Natural killer cell (primary cell): ENCODE results near the gene MYOF. TPM values are rescaled to one million over a fixed set of nuclear protein-coding genes. Genes with fewer than 3 reads are reported as not detected.
"Not testable (repeated sequence)": the region's sequence is repeated elsewhere in the genome, so short reads cannot be mapped to it uniquely, and the experiment has no call there.

Experiments used
- ATAC-seq, 3 donors: fragments of 150-1000 bp in 2 of 3; fragments of 200-7000 bp in 1 of 3; cut with Tn5 transposase; 1 replicate in 1 of 3; 2 replicates in 2 of 3; pipeline ENCODE4 v1.10.0; 2021; ENCODE audit warnings: mild to moderate bottlenecking in 2 of 3, moderate library complexity in 2 of 3
- DNase-seq, 2 donors: peaks; one replicate each; pipeline versions ENCODE4 v3.0.0 to v3.0.0-alpha.2; 2013 to 2021; ENCODE audit warnings: mixed read lengths in 1 of 2
- H3K27ac ChIP-seq: one replicate; pipeline ENCODE4 v1.5.1; 2013; ENCODE audit warnings: mild to moderate bottlenecking, low read length
- H3K27me3 ChIP-seq: one replicate; pipeline ENCODE4 v1.6.1; 2013; ENCODE audit warnings: low read length; ENCODE audit not compliant: control insufficient read depth, insufficient read depth
- H3K36me3 ChIP-seq: one replicate; pipeline ENCODE4 v1.6.1; 2013; ENCODE audit warnings: low read length; ENCODE audit not compliant: control insufficient read depth, insufficient read depth
- H3K4me1 ChIP-seq: one replicate; pipeline ENCODE4 v1.6.1; 2013; ENCODE audit warnings: low read length; ENCODE audit not compliant: control insufficient read depth, insufficient read depth
- H3K4me3 ChIP-seq: one replicate; pipeline ENCODE4 v1.5.1; 2013; ENCODE audit warnings: low read length
- H3K9me3 ChIP-seq: one replicate; pipeline ENCODE4 v1.6.1; 2013; ENCODE audit warnings: low read length; ENCODE audit not compliant: control insufficient read depth, insufficient read depth
- H3K27ac Mint-ChIP-seq, 2 donors: one replicate each; pipeline ENCODE4 v1.8.0; 2022; ENCODE audit warnings: mild to moderate bottlenecking in 2 of 2, mixed read lengths in 2 of 2, moderate library complexity in 1 of 2
- H3K27me3 Mint-ChIP-seq, 2 donors: one replicate each; pipeline ENCODE4 v1.8.0; 2022; ENCODE audit warnings: low read depth in 2 of 2, mixed read lengths in 2 of 2
- H3K36me3 Mint-ChIP-seq: one replicate; pipeline ENCODE4 v1.8.0; 2022; ENCODE audit warnings: mixed read lengths
- H3K4me1 Mint-ChIP-seq, 2 donors: one replicate each; pipeline ENCODE4 v1.8.0; 2022; ENCODE audit warnings: mixed read lengths in 2 of 2
- H3K4me3 Mint-ChIP-seq: one replicate; pipeline ENCODE4 v1.8.0; 2022; ENCODE audit warnings: mild to moderate bottlenecking, moderate library complexity, mixed read lengths
- H3K9me3 Mint-ChIP-seq, 2 donors: one replicate each; pipeline ENCODE4 v1.8.0; 2022; ENCODE audit warnings: mixed read lengths in 2 of 2
- WGBS: methylation state at CpG from one replicate; pipeline ENCODE4 v1.1.7; 2013; ENCODE audit warnings: missing lambda C conversion rate; ENCODE audit not compliant: insufficient coverage; 5-methylcytosine and 5-hydroxymethylcytosine counted together
- intact Hi-C: fragments of 100-400 bp; cut with micrococcal nuclease; formaldehyde crosslinking; loops from one replicate; pipeline ENCODE4 v1.14.2; 2022
- total RNA-seq, 4 donors: library from RNA; stranded (reverse); fragments of 120-200 nt in 1 of 4; gene quantifications; one replicate each; pipeline versions ENCODE4 v1.2.3 to v1.2.4, GENCODE V29; 2013 to 2022
- TF ChIP-seq, protein P1 (sequence below): fragments of 200-600 bp; IDR thresholded peaks from one replicate; pipeline ENCODE4 v1.8.0; 2022; ENCODE audit warnings: antibody characterized with exemption

MYOF gene
- total RNA-seq, 3 donors from 2014 or later (not counting 1 experiment from before 2014, with no cell fraction given): 2.0 to 9.7 (median 2.9) TPM

DNA sequence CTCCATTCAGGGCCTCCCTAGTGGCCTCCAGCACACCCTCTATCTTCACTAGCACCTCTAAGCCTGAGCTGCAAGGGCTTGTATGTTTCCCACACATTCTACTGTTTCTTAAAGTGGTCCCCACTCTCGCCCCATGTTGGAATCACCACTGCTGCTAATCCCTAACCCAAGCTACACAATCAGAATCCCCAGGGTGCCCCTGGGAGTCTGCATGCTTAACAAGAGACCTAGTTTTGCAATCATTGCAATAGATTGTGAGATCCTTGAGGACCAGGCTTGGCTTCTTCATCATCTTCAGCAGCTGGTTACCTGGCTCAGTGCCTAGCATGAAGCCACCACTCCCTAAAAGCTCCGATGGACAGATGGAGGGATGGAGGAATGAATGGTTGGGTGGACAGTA is 113.9 kb downstream of the MYOF start:
- Histone ChIP-seq H3K27ac (no peak overlapping the region), H3K36me3 (no peaks in the 10 kb centered on the region), H3K9me3 (no peaks in the 10 kb centered on the region), H3K27me3 (no peaks in the 10 kb centered on the region), H3K4me1 (no peaks in the 10 kb centered on the region), H3K4me3 (no peak overlapping the region)
- ATAC-seq (no peak), DNase-seq (no peak)
- Mint-ChIP-seq H3K27ac (no peak overlapping the region), H3K4me3 (no peak overlapping the region), H3K27me3 (peaks cover 9 to 47% of the 10 kb centered on the region in 2 donors), H3K4me1 (no peaks in the 10 kb centered on the region), H3K36me3 (no peaks in the 10 kb centered on the region), H3K9me3 (no peaks in the 10 kb centered on the region)
- TF ChIP-seq, protein P1, sequence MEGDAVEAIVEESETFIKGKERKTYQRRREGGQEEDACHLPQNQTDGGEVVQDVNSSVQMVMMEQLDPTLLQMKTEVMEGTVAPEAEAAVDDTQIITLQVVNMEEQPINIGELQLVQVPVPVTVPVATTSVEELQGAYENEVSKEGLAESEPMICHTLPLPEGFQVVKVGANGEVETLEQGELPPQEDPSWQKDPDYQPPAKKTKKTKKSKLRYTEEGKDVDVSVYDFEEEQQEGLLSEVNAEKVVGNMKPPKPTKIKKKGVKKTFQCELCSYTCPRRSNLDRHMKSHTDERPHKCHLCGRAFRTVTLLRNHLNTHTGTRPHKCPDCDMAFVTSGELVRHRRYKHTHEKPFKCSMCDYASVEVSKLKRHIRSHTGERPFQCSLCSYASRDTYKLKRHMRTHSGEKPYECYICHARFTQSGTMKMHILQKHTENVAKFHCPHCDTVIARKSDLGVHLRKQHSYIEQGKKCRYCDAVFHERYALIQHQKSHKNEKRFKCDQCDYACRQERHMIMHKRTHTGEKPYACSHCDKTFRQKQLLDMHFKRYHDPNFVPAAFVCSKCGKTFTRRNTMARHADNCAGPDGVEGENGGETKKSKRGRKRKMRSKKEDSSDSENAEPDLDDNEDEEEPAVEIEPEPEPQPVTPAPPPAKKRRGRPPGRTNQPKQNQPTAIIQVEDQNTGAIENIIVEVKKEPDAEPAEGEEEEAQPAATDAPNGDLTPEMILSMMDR: no peak
- WGBS: 97% methylated on average over 1 of the region's 2 CpGs
- intact Hi-C loops: no loop called here

DNA sequence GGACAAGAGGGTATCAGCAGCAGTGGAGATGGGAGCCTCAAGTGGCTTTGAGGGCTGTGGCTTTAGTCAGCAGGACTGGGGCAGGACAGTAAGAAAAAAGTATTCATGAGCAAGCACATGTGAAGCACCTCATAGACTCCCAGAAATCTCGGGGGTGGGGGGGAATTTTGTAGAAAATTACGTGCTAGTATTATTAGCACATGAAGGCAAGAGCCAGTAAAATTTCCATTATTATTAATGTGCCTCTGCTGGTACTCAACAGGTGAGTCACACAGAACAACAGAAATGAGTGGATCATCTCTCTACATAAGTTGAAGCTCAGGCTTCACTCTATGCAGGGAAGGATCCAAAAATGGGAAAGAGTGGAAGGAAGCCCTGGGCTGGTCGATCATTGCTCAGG is 114.5 kb downstream of the MYOF start:
- H3K27ac Mint-ChIP-seq: no peak overlapping the region
- WGBS: 77% methylated on average over 3 of the region's 3 CpGs

DNA sequence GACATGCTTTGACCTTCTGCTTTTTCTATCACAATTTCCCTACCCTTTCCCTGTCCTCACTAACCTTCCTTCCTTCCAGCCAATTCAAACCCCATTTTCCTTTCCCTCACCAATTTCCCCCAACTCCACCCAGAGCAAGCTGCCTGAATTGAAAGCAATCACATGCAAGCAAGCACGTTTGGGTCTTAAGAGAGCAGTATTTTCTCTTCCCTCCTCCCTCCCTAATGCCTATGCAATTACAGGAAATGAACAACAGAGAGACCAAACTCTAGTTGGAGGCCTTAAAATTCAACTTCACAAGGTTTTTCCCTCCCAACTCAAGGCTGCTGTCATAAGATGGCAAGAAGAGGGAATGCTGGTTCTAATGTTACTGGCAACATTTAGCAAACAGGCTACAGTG is 117.2 kb downstream of the MYOF start:
- H3K36me3 ChIP-seq: no peaks in the 10 kb centered on the region
- no peaks in the 10 kb centered on the region for H3K27me3 ChIP-seq
- no peaks in the 10 kb centered on the region for H3K9me3 ChIP-seq
- WGBS: 19% methylated on average over 1 of the region's 1 CpG
- no peaks in the 10 kb centered on the region for H3K4me1 ChIP-seq
- H3K36me3 Mint-ChIP-seq: no peaks in the 10 kb centered on the region
- H3K4me3 Mint-ChIP-seq: no peak overlapping the region
- TF ChIP-seq, protein P1: no peak
- H3K4me3 ChIP-seq: no peak overlapping the region
- ATAC-seq: no peak
- H3K9me3 Mint-ChIP-seq: no peaks in the 10 kb centered on the region
- H3K27ac ChIP-seq: no peak overlapping the region
- no peak for DNase-seq
- intact Hi-C loops: no loop called here
- peaks cover 8 to 40% of the 10 kb centered on the region in 2 donors for H3K27me3 Mint-ChIP-seq
- H3K4me1 Mint-ChIP-seq: no peaks in the 10 kb centered on the region
- no peak overlapping the region for H3K27ac Mint-ChIP-seq

More for the DNA sequence above, 114.5 kb downstream of the MYOF start:
- H3K36me3 ChIP-seq: no peaks in the 10 kb centered on the region
- Mint-ChIP-seq H3K4me3 (no peak overlapping the region), H3K4me1 (no peaks in the 10 kb centered on the region), H3K36me3 (no peaks in the 10 kb centered on the region), H3K9me3 (no peaks in the 10 kb centered on the region), H3K27me3 (peaks cover 8 to 47% of the 10 kb centered on the region in 2 donors)
- no peak for ATAC-seq
- TF ChIP-seq, protein P1: no peak
- intact Hi-C loops: no loop called here
- DNase-seq: no peak
- no peak overlapping the region for H3K4me3 ChIP-seq
- no peak overlapping the region for H3K27ac ChIP-seq
- H3K9me3 ChIP-seq: no peaks in the 10 kb centered on the region
- H3K27me3 ChIP-seq: no peaks in the 10 kb centered on the region
- H3K4me1 ChIP-seq: no peaks in the 10 kb centered on the region

DNA sequence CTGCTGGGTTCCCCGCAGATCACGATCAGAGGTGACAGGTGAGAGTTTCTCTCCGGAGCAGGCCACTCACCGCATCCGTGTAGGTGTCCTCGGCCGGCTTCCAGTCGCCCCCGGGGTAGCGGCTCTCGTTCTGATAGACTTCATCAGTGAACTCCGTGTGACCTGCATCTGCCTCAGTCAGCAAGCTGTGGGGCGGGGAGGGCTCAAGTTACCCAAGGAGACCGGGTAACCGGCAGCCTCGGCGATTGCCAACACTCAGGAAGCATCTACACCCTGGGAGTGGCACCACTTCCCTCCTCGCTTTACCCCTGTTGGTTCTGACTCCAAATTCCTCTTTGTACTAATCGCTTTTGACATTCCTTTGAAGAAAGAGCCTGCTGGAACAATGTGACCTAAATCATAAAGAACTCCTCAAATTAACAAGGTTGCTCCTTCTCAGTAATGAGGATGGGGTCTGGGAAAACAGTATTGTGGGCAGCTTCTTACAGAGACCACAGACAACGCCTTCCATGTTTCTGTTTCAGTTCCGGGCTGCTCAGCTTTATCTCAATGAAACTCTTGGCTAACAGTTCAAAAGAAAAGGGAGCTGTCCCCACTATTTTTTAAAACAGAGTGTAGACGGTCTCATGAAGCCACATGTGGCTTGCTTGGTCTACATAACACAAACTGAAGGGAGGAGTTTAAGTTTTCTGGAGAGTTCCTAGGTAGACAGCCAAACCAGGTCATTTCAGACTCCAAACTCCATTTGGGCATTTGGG is 118.1 kb downstream of the MYOF start:
- Histone ChIP-seq H3K9me3 (no peaks in the 10 kb centered on the region), H3K36me3 (no peaks in the 10 kb centered on the region), H3K4me1 (no peaks in the 10 kb centered on the region), H3K27ac (no peak overlapping the region), H3K27me3 (no peaks in the 10 kb centered on the region), H3K4me3 (no peak overlapping the region)
- DNase-seq (no peak), ATAC-seq (no peak)
- Mint-ChIP-seq H3K4me1 (no peaks in the 10 kb centered on the region), H3K9me3 (no peaks in the 10 kb centered on the region), H3K27ac (no peak overlapping the region), H3K27me3 (peaks cover 11 to 32% of the 10 kb centered on the region in 2 donors), H3K36me3 (no peaks in the 10 kb centered on the region), H3K4me3 (no peak overlapping the region)
- TF ChIP-seq, protein P1: no peak
- intact Hi-C loops: no loop called here
- 75% methylated on average over 22 of the region's 22 CpGs for WGBS

DNA sequence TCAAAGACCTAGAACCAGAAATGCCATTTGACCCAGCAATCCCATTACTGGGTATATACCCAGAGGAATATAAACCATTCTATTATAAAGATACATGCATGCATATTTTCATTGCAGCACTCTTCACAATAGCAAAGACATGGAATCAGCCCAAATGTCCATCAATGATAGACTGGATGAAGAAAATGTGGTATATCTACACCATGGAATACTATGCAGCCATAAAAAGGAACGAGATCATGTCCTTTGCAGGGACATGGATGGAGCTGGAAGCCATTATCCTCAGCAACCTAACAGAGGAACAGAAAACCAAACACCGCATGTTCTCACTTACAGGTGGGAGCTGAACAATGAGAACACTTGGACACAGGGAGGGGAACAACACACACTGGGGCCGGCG is 123.7 kb downstream of the MYOF start:
- H3K4me3 ChIP-seq, H3K4me1 ChIP-seq, H3K27ac Mint-ChIP-seq, H3K9me3 ChIP-seq, DNase-seq, H3K27ac ChIP-seq, H3K36me3 ChIP-seq, H3K9me3 Mint-ChIP-seq, H3K4me1 Mint-ChIP-seq, intact Hi-C loops, H3K27me3 ChIP-seq, ATAC-seq, H3K4me3 Mint-ChIP-seq, H3K36me3 Mint-ChIP-seq: not testable (repeated sequence)
- H3K27me3 Mint-ChIP-seq: peaks cover 24 to 30% of the 10 kb centered on the region in 2 donors
- 83% methylated on average over 4 of the region's 4 CpGs for WGBS
